Cerebellar cortex (tissue), 1 donor: ENCODE data around the gene TCF25.

Experiments
- DNase-seq: peaks from one replicate; pipeline ENCODE4 v3.0.0-alpha.2; 2015; ENCODE audit warnings: low spot score

The TCF25 gene

DNA sequence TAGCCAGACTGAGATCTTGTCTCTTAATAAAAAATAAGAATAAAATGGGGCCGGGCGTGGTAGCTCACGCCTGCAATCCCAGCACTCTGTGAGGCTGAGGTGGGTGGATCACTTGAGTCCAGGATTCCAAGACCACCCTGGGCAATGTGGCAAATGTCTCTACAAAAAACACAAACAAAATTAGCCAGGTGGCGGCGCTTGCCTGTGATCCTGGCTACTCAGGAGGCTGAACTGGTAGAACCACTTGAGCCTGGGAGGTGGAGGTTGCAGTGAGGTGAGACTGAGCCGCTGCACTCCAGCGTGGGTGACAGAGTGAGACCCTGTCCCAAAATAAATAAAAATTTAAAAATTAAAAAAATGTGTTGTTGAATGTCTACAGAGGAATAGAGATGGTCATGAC lies 72.3 kb downstream of the TCF25 start:
- DNase-seq, result no peak

DNA sequence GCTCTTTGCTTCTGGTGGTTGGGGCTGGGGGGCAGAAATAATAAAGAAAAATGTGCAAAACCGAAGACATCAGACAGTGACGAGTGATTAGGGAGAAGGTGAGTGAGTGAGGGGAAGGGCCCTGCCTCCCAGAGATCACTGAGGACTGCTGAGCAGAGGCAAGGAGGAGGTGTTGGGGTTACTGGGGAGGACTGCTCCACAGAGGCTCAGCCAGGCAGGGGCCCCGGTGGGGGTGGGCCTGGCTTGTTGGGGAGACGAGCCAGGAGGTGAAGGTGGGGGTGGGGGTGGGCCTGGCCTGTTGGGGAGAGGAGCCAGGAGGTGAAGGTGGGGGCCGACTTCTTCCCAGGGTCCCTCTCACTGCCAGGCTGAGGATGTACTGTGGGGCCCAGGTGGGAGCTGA lies 73.1 kb downstream of the TCF25 start:
- no peak for DNase-seq

DNA sequence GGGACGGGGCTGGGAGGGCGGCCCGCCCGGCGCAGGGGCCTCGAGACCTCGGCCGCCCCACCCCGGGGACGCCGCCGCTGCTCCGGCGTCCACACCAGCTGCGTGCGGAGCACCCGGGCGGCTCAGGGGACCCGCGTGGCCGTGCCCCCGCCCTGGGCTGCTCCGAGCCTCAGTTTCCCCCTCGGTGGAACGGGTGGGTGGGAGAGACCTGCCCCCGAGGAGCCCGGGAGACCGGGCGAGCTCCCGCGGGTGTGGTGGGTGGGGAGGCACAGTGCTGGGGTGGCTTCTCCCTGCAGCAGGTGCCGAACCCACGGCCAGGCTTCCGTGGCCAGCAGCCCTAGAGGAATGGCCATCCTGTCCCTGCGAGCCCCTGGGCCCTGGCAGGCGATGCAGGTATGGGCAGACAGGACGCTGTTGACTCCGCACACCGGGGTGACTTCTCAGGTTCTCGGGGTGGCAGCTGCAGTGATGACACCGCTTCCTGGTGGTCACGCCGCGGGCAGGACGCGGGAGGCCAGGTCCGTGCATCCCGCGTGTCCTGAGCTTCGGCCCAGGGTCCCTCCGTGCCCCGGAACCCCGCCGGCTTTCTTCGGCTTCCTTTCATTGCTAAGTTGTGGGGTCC lies 75.8 kb downstream of the TCF25 start:
- no peak for DNase-seq

DNA sequence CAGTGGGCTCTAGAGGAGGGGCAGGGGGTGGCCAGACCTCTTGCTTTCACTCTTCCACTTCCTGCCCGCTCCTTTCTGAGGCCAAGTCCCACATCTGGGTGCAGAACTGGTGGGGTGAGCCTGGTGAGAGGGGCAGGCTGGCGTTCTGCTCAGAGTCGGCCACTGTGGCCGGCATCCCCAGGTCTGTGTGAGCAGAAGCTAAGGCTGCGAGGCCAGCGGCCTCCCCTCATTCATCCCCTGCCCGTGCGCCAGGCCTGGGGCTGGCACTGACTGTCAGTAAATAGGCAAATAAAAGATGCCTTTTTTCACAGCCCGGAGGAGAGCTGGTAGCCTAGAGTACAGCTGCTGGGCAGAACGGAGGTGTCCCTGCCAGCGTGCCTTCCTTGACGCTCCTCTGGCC lies 76.4 kb downstream of the TCF25 start:
- DNase-seq, result no peak

DNA sequence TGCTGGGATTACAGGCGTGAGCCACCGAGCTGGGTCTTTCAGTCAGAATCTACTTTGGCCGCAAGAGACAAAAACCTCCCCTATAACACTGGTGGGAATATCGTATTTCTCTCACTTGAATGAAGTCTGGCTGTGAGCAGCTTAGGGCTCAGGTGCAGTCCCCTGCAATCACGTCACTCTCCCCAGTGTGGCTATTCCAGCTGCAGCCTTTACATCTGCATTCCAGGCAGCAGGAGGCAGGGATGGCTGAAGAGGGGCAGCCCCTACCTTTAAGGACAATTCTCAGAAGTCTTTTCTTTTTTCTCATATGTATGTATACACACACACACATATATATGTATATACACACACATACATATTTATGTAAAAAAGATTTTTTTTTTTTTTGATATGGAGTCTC lies 78.1 kb downstream of the TCF25 start:
- no peak for DNase-seq

DNA sequence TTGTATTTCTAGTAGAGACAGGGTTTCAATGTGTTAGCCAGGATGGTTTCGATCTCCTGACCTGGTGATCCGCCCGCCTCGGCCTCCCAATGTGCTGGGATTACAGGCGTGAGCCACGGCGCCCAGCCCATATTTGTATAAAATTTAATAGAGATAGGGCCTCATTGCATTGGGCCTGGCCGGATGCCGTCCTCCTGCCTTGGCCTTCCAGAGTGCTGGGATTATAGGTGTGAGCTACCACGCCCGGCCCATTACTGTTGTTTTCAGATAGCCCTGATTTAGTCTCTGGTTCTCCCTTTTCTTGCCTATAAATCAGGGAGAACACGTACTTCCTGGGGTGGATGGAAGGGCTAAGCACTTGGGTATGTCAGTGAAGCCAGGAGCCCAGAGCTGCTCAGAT lies 78.7 kb downstream of the TCF25 start:
- no peak for DNase-seq

DNA sequence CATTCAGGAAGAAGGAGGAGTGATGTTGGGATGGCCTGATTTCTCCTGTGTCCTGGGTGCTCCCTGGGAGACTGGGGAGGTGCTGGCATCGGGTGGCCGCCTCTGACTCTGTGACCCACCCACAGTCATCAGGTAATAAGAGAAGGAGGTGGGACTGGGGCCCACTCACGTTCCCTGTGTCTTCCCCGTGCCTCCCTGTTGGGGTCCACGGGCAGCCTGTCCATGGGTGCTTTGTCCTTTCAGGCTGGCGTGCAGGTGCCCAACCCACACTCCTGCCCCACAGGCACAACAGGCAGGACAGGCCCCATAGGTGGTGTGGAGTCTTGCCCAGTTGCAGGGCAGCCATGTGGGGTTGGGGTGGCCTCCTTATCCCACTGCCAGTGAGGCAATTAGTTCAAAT lies 79.2 kb downstream of the TCF25 start:
- DNase-seq, result no peak

DNA sequence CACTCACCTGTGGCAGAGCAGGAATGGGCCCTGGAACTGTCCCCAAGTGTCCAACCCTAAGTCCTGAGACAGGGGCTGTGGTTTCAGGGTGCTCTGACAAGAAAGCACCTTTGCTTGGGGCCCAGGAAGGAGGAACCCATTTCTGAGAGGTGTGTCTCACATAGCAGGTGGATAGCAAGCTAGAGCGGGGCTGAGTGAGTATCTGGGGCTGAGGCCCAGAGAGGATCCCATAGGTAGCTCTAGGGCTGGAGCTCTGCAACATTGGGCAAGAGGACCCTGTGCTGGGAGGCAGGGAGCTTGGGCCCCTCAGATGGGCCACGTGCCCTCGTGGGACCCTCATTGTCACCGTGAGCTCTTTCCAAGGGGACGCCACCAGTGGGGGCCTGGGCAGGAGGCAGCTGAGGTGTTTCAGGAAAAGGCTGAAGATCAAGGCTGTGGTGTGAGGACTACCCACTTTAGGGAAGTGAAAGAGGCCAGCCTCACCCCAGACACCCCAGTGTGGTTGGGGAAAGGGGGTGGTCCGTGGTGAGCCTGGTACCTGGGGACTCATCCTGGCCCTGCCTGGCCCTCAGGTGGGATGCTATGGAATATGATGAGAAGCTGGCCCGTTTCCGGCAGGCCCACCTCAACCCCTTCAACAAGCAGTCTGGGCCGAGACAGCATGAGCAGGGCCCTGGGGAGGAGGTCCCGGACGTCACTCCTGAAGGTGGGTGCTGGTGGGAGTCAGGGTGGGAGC lies 80.4 kb downstream of the TCF25 start:
- DNase-seq, result no peak

DNA sequence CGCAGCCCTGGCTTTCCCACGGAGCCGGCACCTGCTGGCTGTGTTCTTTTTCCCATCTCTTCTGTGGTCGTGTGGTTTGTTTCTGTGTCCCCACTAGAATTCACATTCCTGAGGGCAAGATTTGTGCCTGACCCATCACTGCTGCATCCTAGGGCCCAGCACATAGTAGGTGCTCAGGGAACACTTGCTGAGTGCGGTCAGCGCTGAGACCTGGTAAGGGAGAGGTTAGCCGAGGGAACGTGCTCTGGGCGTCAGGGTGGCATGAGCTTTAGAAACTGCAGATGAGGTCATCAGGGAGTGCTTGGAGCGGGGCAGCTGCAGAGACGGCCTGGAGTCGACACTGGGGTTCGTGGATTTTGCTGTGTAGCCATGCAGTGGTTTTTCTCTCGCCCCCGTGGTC lies 81.1 kb downstream of the TCF25 start:
- DNase-seq, result no peak

DNA sequence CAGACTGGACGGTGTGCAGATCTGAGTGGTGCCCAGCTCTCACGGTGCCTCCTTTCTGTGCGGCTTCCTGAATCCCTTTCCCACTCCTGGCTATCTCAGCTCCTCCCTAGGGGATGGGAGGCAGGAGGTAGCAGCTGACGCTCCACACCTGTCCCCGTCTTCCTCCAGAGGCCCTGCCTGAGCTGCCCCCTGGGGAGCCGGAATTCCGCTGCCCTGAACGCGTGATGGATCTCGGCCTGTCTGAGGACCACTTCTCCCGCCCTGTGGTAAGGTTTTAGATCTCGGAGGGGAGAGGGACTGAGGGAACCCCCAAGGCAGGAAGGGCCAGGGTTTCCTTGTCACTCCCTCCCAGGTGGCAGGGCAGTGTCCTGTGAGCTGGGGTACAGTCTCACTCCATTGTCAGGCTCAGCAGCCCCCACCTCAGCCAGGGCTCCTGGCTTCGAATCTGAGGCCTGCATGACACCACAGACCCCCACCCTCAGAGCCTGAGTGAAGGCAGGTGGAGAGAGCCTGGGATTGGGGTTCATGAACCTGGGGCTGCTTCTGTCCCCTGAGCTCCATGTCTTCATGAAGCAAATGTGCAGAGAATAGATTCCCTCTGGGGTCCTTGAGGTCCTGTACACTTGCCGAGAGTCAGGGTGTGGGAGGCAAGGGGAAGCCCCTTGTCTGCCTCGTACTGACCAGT lies 81.8 kb downstream of the TCF25 start:
- DNase-seq, result no peak

DNA sequence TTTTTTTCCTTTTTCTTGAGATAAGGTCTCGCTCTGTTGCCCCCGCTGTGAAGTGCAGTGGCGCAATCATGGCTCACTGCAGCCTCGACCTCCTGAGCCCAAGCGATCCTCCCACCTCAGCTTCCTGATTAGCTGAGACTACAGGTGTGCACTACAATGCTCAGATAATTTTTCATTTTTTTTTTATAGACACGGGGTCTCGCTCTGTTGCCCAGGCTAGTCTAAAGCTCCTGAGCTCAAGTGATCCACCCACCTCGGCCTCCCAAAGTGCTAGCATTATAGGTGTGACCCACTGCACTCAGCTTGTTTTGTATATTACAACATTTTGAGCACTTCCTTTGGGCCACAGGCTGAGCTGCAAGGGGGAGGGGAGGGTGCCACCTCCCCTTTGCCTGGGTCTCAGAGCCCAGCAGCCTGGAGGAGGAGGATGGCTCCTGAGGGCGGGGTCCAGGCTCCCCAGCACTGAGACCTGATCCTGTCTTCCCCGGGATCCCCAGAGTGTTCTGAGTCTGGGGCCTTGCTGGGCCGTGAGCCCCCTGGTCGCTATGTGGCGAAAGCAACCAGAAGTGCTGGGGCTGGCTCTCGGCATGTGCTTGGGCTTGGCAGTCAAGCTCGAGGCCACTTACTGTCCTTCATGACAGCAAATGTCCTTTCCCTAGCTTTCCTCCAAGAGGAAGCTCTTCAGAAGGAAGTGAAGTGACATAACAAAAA lies 83.3 kb downstream of the TCF25 start:
- no peak for DNase-seq

DNA sequence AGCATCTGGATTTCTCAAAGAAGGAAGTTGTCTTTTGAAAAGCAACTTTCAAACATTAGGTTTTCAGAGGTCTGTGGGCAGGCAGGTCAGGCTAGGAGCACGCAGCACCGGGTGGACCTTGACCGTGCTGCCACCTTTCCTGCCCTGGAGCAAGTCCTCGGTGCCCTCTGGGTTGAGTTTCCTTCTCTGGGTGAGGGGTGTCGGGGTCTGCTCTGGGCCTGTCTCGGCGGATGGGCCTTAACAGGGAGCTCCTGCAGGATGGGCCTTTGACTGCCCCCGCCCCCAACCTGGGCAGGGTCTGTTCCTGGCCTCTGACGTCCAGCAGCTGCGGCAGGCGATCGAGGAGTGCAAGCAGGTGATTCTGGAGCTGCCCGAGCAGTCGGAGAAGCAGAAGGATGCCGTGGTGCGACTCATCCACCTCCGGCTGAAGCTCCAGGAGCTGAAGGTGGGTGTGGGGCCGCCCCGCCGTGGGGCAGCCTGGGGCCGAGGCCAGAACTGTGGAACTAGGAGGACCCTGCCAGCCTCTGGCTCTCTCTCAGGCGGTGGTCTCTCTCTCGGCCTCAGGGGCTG lies 83.9 kb downstream of the TCF25 start:
- no peak for DNase-seq

DNA sequence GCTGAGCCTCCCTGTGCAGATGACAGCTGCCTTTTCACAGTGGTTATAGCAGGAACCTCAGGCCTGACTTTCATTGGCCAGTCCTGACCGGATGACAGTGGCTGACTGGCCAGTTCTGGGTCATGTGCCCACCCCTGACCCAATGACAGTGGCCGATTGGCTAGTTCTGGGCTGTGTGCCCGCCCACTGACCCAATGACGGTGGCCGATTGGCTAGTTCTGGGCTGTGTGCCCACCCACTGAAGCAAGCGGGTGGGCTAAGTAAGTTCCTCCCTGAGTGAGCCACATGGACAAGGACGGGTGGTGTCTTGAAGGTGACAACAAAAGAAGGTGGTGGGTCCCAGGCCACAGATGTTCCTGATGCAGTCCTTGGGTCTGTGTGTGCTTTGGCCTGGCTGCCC lies 84.7 kb downstream of the TCF25 start:
- DNase-seq, result peak; percentile 67

DNA sequence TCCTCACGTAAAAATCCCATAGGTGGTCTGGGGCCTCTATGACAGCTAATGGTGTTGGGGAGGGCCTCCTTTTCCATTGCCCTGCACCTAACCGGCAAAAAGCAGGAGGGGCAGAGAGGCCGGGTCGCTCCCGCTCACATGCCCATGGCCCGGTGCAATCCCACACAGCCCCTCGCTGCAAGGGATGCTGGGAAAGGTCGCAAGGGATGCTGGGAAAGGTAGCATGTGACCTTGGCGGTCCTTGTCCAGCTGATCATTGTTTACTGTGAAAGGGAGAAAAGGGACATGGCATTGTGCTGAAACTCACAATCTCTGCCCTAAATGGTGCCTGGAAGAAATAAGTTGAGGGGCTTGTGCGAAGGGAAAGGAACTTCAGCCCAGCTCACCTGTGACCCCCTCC lies 85.2 kb downstream of the TCF25 start:
- DNase-seq, result no peak

DNA sequence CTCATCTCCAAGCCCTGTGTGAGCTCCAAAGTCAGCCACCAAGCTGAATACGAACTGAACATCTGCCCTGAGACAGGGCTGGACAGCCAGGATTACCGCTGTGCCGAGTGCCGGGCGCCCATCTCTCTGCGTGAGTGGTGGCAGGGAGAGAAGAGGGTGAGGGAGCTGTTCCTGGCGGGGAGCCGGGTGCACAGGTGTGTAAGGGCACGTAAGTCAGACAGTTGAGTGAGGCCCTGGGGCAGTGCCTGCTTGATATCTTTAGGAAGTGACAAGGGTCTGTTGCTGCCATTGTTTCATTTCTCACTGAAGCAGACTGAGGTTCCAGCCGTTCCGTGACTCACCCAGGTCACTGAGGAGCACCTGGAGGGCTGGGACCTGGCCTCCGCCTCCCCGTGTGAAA lies 87.6 kb downstream of the TCF25 start:
- DNase-seq, result no peak
